H1 (cell line): Measurements from ENCODE around the gene AUH. TPM values are rescaled to one million over a fixed set of nuclear protein-coding genes. Genes with fewer than 3 reads are reported as not detected.

Experiments
- CHD7 ChIP-seq: fragments of 300-600 bp; sonication (generic); IDR thresholded peaks from 2 replicates; pipeline ENCODE4 v1.7.1; 2012; ENCODE audit warnings: low read length, moderate library complexity, mild to moderate bottlenecking, inconsistent platforms; ENCODE audit not compliant: insufficient replicate concordance
- polyA plus RNA-seq, 7 experiments: library from polyadenylated mRNA; depleted of rRNA in 3 of 7; stranded (reverse) in 5 of 7; unstranded in 2 of 7; fragments of >200 nt in 5 of 7; fragments of 200-250 nt in 2 of 7; gene quantifications; 1 replicate in 5 of 7; 2 replicates in 1 of 7; 4 replicates in 1 of 7; pipeline versions ENCODE4 v1.2.1 to v1.2.3, GENCODE V29; 2011 to 2013; ENCODE audit warnings: missing spikeins in 2 of 7, mixed read lengths in 2 of 7
- total RNA-seq: library from RNA; stranded (reverse); fragmentation: NEBNext Ultra II Directional; extraction: Animal tissue kit (Norgen Biotek cat#: 25700); gene quantifications from 2 replicates; pipeline ENCODE4 v1.2.1, GENCODE V29; 2021

Gene AUH
- total and polyA plus RNA-seq, 2 of the 8 experiments (the other 6 are each of a cell fraction or from before 2014, with no cell fraction given): 5.8 to 21.9 TPM

- no peak for TF ChIP-seq CHD7
- TF ChIP-seq, all 59 proteins: peak for 0
Observed at GRCh38 chr9:91223000-91223399, 138.7 kb downstream of the AUH start (continued).
